ENCODE data around the gene SLC17A1. TPM values are rescaled to one million over a fixed set of nuclear protein-coding genes. Genes with fewer than 3 reads are reported as not detected.

Gene SLC17A1
- total and polyA plus RNA-seq, 2 of the 13 experiments (the other 11 are each of a cell fraction or from before 2014, with no cell fraction given) = 0.09 to 2.1 TPM

DNA sequence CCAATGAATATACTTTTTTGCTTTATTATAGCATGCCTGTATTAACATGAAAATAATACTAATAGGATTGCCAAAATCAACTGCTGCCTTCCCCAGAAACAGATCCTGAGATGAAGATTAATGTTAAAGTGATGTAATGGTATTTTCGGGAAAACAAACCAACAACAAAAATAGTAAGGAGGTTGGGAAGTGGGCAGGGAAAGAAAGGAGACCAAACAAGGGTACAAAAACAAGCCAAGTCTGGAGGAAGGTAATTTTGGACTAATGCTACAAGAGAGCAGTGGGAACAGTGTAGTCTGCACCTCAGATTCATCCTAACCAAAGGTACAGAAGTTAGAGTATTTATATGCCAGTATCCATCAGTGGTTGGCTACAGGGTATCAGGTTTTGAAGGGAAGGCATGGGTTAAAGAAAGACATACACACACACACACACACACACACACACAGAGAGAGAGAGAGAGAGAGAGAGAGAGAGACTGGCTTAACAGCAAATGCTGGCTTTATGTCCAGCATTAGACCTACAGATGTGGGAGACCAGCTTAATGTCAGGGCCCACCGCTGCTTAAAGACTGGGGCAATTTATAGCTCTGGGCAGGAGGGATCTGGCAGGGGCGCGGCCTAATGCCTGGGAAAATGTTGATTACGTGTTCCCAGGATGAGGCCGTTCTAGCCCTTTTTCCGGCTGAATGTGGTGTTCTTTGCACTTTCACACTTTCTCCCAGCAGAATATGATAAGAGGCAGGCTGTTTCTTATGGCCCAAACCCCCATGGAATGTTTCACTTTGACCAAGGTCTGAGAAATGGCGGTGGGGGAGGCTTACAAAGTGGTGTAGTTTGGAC is 3.8 kb upstream of the SLC17A1 start (continued):
- TF ChIP-seq, protein P1, sequence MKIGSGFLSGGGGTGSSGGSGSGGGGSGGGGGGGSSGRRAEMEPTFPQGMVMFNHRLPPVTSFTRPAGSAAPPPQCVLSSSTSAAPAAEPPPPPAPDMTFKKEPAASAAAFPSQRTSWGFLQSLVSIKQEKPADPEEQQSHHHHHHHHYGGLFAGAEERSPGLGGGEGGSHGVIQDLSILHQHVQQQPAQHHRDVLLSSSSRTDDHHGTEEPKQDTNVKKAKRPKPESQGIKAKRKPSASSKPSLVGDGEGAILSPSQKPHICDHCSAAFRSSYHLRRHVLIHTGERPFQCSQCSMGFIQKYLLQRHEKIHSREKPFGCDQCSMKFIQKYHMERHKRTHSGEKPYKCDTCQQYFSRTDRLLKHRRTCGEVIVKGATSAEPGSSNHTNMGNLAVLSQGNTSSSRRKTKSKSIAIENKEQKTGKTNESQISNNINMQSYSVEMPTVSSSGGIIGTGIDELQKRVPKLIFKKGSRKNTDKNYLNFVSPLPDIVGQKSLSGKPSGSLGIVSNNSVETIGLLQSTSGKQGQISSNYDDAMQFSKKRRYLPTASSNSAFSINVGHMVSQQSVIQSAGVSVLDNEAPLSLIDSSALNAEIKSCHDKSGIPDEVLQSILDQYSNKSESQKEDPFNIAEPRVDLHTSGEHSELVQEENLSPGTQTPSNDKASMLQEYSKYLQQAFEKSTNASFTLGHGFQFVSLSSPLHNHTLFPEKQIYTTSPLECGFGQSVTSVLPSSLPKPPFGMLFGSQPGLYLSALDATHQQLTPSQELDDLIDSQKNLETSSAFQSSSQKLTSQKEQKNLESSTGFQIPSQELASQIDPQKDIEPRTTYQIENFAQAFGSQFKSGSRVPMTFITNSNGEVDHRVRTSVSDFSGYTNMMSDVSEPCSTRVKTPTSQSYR (CRISPR knock-in tag; IDR thresholded peaks at IDR 0.05; ENCODE audit: borderline replicate concordance) = 0 out of 2 replicates have a peak, but pooled peaks have one; percentile 16
- TF ChIP-seq ZNF446 (CRISPR knock-in tag; IDR thresholded peaks at IDR 0.05) (no peak), ZNF891 (CRISPR knock-in tag; IDR thresholded peaks at IDR 0.05) (no peak), GABPB1 (CRISPR knock-in tag; IDR thresholded peaks at IDR 0.05) (peak; percentile 36; the same call in 1 of the 2 replicates), ZSCAN20 (CRISPR knock-in tag; IDR thresholded peaks at IDR 0.05; ENCODE audit: borderline replicate concordance) (no peak), ZFY (CRISPR knock-in tag; IDR thresholded peaks at IDR 0.05) (peak; percentile 38; the same call in 1 of the 2 replicates), ASH2L (IDR thresholded peaks at IDR 0.05; ENCODE audit: insufficient read length, low read depth, low read length) (peak; percentile 53), MBNL3 (CRISPR knock-in tag; conservative IDR thresholded peaks at IDR 0.05) (no peak), XRCC5 (optimal IDR thresholded peaks at IDR 0.05; ENCODE audit: low read length) (no peak), ZNF607 (CRISPR knock-in tag; IDR thresholded peaks at IDR 0.05; ENCODE audit: borderline replicate concordance) (peak; percentile 71; the same call in 1 of the 2 replicates), YY1 (IDR thresholded peaks at IDR 0.05; ENCODE audit: insufficient read depth, insufficient replicate concordance, low read depth, low read length) (peak; percentile 55), HNF4A (CRISPR knock-in tag; IDR thresholded peaks at IDR 0.05) (peak; percentile 82), EP300 (IDR thresholded peaks at IDR 0.05; ENCODE audit: low read depth in 2 of 2, low read length in 2 of 2) (peak in 1 of 2 experiments; percentile 55; a peak in 1 of 4 replicates), EP300 (CRISPR knock-in tag; IDR thresholded peaks at IDR 0.05; ENCODE audit: borderline replicate concordance) (no peak)
- TF ChIP-seq, protein P2, sequence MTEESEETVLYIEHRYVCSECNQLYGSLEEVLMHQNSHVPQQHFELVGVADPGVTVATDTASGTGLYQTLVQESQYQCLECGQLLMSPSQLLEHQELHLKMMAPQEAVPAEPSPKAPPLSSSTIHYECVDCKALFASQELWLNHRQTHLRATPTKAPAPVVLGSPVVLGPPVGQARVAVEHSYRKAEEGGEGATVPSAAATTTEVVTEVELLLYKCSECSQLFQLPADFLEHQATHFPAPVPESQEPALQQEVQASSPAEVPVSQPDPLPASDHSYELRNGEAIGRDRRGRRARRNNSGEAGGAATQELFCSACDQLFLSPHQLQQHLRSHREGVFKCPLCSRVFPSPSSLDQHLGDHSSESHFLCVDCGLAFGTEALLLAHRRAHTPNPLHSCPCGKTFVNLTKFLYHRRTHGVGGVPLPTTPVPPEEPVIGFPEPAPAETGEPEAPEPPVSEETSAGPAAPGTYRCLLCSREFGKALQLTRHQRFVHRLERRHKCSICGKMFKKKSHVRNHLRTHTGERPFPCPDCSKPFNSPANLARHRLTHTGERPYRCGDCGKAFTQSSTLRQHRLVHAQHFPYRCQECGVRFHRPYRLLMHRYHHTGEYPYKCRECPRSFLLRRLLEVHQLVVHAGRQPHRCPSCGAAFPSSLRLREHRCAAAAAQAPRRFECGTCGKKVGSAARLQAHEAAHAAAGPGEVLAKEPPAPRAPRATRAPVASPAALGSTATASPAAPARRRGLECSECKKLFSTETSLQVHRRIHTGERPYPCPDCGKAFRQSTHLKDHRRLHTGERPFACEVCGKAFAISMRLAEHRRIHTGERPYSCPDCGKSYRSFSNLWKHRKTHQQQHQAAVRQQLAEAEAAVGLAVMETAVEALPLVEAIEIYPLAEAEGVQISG (CRISPR knock-in tag; IDR thresholded peaks at IDR 0.05) = peak; percentile 75
- TF ChIP-seq, protein P3, sequence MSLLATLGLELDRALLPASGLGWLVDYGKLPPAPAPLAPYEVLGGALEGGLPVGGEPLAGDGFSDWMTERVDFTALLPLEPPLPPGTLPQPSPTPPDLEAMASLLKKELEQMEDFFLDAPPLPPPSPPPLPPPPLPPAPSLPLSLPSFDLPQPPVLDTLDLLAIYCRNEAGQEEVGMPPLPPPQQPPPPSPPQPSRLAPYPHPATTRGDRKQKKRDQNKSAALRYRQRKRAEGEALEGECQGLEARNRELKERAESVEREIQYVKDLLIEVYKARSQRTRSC (CRISPR knock-in tag; IDR thresholded peaks at IDR 0.05; ENCODE audit: low read depth) = no peak
- TF ChIP-seq, protein P4, sequence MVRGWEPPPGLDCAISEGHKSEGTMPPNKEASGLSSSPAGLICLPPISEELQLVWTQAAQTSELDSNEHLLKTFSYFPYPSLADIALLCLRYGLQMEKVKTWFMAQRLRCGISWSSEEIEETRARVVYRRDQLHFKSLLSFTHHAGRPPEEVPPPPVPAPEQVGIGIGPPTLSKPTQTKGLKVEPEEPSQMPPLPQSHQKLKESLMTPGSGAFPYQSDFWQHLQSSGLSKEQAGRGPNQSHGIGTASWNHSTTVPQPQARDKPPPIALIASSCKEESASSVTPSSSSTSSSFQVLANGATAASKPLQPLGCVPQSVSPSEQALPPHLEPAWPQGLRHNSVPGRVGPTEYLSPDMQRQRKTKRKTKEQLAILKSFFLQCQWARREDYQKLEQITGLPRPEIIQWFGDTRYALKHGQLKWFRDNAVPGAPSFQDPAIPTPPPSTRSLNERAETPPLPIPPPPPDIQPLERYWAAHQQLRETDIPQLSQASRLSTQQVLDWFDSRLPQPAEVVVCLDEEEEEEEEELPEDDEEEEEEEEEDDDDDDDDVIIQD (CRISPR knock-in tag; IDR thresholded peaks at IDR 0.05; ENCODE audit: low read depth) = 0 out of 2 replicates have a peak, but pooled peaks have one; percentile 33

All from HepG2 (cell line).